ENCODE results near the gene MACO1. TPM values are rescaled to one million over a fixed set of nuclear protein-coding genes. Genes with fewer than 3 reads are reported as not detected.
A peak's percentile ranks its signal among the peaks of the same experiment; 100 is the strongest.
"Not testable (repeated sequence)": the region's sequence is repeated elsewhere in the genome, so short reads cannot be mapped to it uniquely, and the experiment has no call there.

MACO1 gene
- total and polyA plus RNA-seq, 4 donors: 5.0 to 19.7 (median 13.6) TPM

- WGBS, 2 donors: 77 to 87% methylated on average over 4 of the region's 4 CpGs
- H3K4me1 ChIP-seq (ENCODE audit: control insufficient read depth in 1 of 2, insufficient read depth in 2 of 2, low read length in 2 of 2); intact Hi-C loops (cut with DNase I); H3K27me3 ChIP-seq (ENCODE audit: control insufficient read depth in 1 of 2, insufficient read depth in 2 of 2, low read length in 1 of 2); H3K36me3 ChIP-seq (ENCODE audit: control insufficient read depth in 1 of 2, insufficient read depth in 2 of 2, low read length in 1 of 2); H3K4me3 ChIP-seq (ENCODE audit: low read length in 2 of 2); ATAC-seq (ENCODE audit: low FRiP score); H3K27ac ChIP-seq (ENCODE audit: low read depth in 1 of 2, low read length in 2 of 2); DNase-seq; H3K9me3 ChIP-seq (ENCODE audit: control insufficient read depth, low read length): not testable (repeated sequence)
Measured at GRCh38 chr1:25417280-25417679, 13.4 kb upstream of the MACO1 start.

- H3K4me1 ChIP-seq (ENCODE audit: control insufficient read depth in 1 of 2, insufficient read depth in 2 of 2, low read length in 2 of 2); H3K4me3 ChIP-seq (ENCODE audit: low read length in 2 of 2); DNase-seq; H3K27me3 ChIP-seq (ENCODE audit: control insufficient read depth in 1 of 2, insufficient read depth in 2 of 2, low read length in 1 of 2); intact Hi-C loops (cut with DNase I); H3K9me3 ChIP-seq (ENCODE audit: control insufficient read depth, low read length); ATAC-seq (ENCODE audit: low FRiP score); H3K36me3 ChIP-seq (ENCODE audit: control insufficient read depth in 1 of 2, insufficient read depth in 2 of 2, low read length in 1 of 2); H3K27ac ChIP-seq (ENCODE audit: low read depth in 1 of 2, low read length in 2 of 2): not testable (repeated sequence)
- WGBS, 2 donors: 81 to 87% methylated on average over 1 of the region's 1 CpG
Measured at GRCh38 chr1:25419339-25419738, 11.4 kb upstream of the MACO1 start.

GRCh38 chr1:25420715-25421114 is 10.0 kb upstream of the MACO1 start, which contains the start of gene RHCE:
TSS of gene RHCE (minus strand) at chr1:25420825. CDS start at chr1:25420786, 39 bp downstream.
- DNase-seq; H3K27me3 ChIP-seq (ENCODE audit: control insufficient read depth in 1 of 2, insufficient read depth in 2 of 2, low read length in 1 of 2); intact Hi-C loops (cut with DNase I); ATAC-seq (ENCODE audit: low FRiP score); H3K9me3 ChIP-seq (ENCODE audit: control insufficient read depth, low read length); H3K4me3 ChIP-seq (ENCODE audit: low read length in 2 of 2); H3K36me3 ChIP-seq (ENCODE audit: control insufficient read depth in 1 of 2, insufficient read depth in 2 of 2, low read length in 1 of 2); H3K27ac ChIP-seq (ENCODE audit: low read depth in 1 of 2, low read length in 2 of 2); H3K4me1 ChIP-seq (ENCODE audit: control insufficient read depth in 1 of 2, insufficient read depth in 2 of 2, low read length in 2 of 2): not testable (repeated sequence)
- WGBS, 2 donors: 94 to 97% methylated on average over 8 to 9 of the region's 9 CpGs

- H3K4me1 ChIP-seq (ENCODE audit: control insufficient read depth in 1 of 2, insufficient read depth in 2 of 2, low read length in 2 of 2); H3K4me3 ChIP-seq (ENCODE audit: low read length in 2 of 2); H3K36me3 ChIP-seq (ENCODE audit: control insufficient read depth in 1 of 2, insufficient read depth in 2 of 2, low read length in 1 of 2); H3K9me3 ChIP-seq (ENCODE audit: control insufficient read depth, low read length); DNase-seq; ATAC-seq (ENCODE audit: low FRiP score); H3K27ac ChIP-seq (ENCODE audit: low read depth in 1 of 2, low read length in 2 of 2); intact Hi-C loops (cut with DNase I); H3K27me3 ChIP-seq (ENCODE audit: control insufficient read depth in 1 of 2, insufficient read depth in 2 of 2, low read length in 1 of 2): not testable (repeated sequence)
- WGBS, 2 donors: 84 to 88% methylated on average over 6 of the region's 6 CpGs
Measured at GRCh38 chr1:25423206-25423605, 7.5 kb upstream of the MACO1 start.

GRCh38 chr1:25425098-25426085 is 5.3 kb upstream of the MACO1 start:
- intact Hi-C loops (cut with DNase I): no loop called here
- Histone ChIP-seq H3K9me3 (ENCODE audit: control insufficient read depth, low read length) (no peaks in the 10 kb centered on the region), H3K27ac (ENCODE audit: low read depth in 1 of 2, low read length in 2 of 2) (no peak overlapping the region), H3K36me3 (ENCODE audit: control insufficient read depth in 1 of 2, insufficient read depth in 2 of 2, low read length in 1 of 2) (no peaks in the 10 kb centered on the region), H3K4me1 (ENCODE audit: control insufficient read depth in 1 of 2, insufficient read depth in 2 of 2, low read length in 2 of 2) (no peaks in the 10 kb centered on the region), H3K4me3 (ENCODE audit: low read length in 2 of 2) (no peak overlapping the region), H3K27me3 (ENCODE audit: control insufficient read depth in 1 of 2, insufficient read depth in 2 of 2, low read length in 1 of 2) (no peaks in the 10 kb centered on the region)
- 86 to 89% methylated on average over 16 of the region's 16 CpGs for WGBS, 2 donors
- ATAC-seq (ENCODE audit: low FRiP score): no peak
- DNase-seq: no peak

GRCh38 chr1:25427696-25428095 is 3.0 kb upstream of the MACO1 start:
- H3K36me3 ChIP-seq (ENCODE audit: control insufficient read depth in 1 of 2, insufficient read depth in 2 of 2, low read length in 1 of 2): no peaks in the 10 kb centered on the region
- H3K27me3 ChIP-seq (ENCODE audit: control insufficient read depth in 1 of 2, insufficient read depth in 2 of 2, low read length in 1 of 2): no peaks in the 10 kb centered on the region
- no peaks in the 10 kb centered on the region for H3K4me1 ChIP-seq (ENCODE audit: control insufficient read depth in 1 of 2, insufficient read depth in 2 of 2, low read length in 2 of 2)
- DNase-seq: no peak
- ATAC-seq (ENCODE audit: low FRiP score): no peak
- no peaks in the 10 kb centered on the region for H3K9me3 ChIP-seq (ENCODE audit: control insufficient read depth, low read length)
- 96 to 100% methylated on average over 1 of the region's 1 CpG for WGBS, 2 donors
- intact Hi-C loops (cut with DNase I): no loop called here
- H3K4me3 ChIP-seq (ENCODE audit: low read length in 2 of 2): no peak overlapping the region
- H3K27ac ChIP-seq (ENCODE audit: low read depth in 1 of 2, low read length in 2 of 2): no peak overlapping the region

GRCh38 chr1:25428475-25429166 is 2.1 kb upstream of the MACO1 start:
- intact Hi-C loops (cut with DNase I): no loop called here
- 96 to 97% methylated on average over 7 of the region's 7 CpGs for WGBS, 2 donors
- Histone ChIP-seq H3K27ac (ENCODE audit: low read depth in 1 of 2, low read length in 2 of 2) (no peak overlapping the region), H3K36me3 (ENCODE audit: control insufficient read depth in 1 of 2, insufficient read depth in 2 of 2, low read length in 1 of 2) (no peaks in the 10 kb centered on the region), H3K27me3 (ENCODE audit: control insufficient read depth in 1 of 2, insufficient read depth in 2 of 2, low read length in 1 of 2) (no peaks in the 10 kb centered on the region), H3K4me1 (ENCODE audit: control insufficient read depth in 1 of 2, insufficient read depth in 2 of 2, low read length in 2 of 2) (peaks cover 0 to 2% of the 10 kb centered on the region in 2 donors), H3K4me3 (ENCODE audit: low read length in 2 of 2) (no peak overlapping the region), H3K9me3 (ENCODE audit: control insufficient read depth, low read length) (no peaks in the 10 kb centered on the region)
- ATAC-seq (ENCODE audit: low FRiP score) (no peak), DNase-seq (no peak)

- H3K4me3 ChIP-seq (ENCODE audit: low read length in 2 of 2): peak overlapping the region; percentile 48 to 95
- peaks cover 4 to 5% of the 10 kb centered on the region in 2 donors for H3K4me1 ChIP-seq (ENCODE audit: control insufficient read depth in 1 of 2, insufficient read depth in 2 of 2, low read length in 2 of 2)
- intact Hi-C loops (cut with DNase I): loop anchor here in 1 of 2 donors (10.0 kb wide), 1 partner anchor 374 kb away; the partner anchor contains the start of gene SELENON
- no peaks in the 10 kb centered on the region for H3K27me3 ChIP-seq (ENCODE audit: control insufficient read depth in 1 of 2, insufficient read depth in 2 of 2, low read length in 1 of 2)
- DNase-seq (peak in 1 of 2 donors; percentile 48), ATAC-seq (ENCODE audit: low FRiP score) (peak; percentile 0)
- H3K27ac ChIP-seq (ENCODE audit: low read depth in 1 of 2, low read length in 2 of 2): peak overlapping the region; percentile 12 to 60
- H3K9me3 ChIP-seq (ENCODE audit: control insufficient read depth, low read length): no peaks in the 10 kb centered on the region
- H3K36me3 ChIP-seq (ENCODE audit: control insufficient read depth in 1 of 2, insufficient read depth in 2 of 2, low read length in 1 of 2): no peaks in the 10 kb centered on the region
- WGBS, 2 donors: 0 to 1% methylated on average over 47 to 89 of the region's 89 CpGs
Measured at GRCh38 chr1:25430967-25431881, 527 bp downstream of the MACO1 start.

Measured in aorta (tissue), 5 donors.